ENCODE data around the gene EFCAB8. TPM values are rescaled to one million over a fixed set of nuclear protein-coding genes. Genes with fewer than 3 reads are reported as not detected.
A peak's percentile ranks its signal among the peaks of the same experiment; 100 is the strongest.

EFCAB8 gene
- polyA plus RNA-seq, 3 donors from 2014 or later, result 0.20 TPM; not detected in 2

DNA sequence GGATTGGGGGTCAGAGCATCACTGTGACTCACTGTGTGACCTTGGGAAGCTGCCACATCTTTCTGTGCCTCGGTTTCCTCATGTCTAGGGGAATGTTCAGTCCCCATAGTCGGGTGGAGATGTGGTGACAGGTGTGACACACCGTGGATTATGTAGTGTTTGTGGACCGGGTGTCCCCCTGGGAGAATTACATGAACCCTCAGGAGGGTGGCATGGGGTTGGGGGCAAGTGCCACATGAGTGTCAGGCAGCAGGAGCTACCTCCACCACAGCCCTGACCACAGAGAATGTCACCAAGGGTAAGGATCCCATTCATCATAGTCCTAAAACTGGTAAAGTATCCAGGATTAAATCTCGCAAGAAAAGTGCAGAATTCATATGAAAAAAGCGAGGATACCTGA is 122.3 kb downstream of the EFCAB8 start:
- H3K9me3 Mint-ChIP-seq, result peaks cover 0 to 5% (median 0%) of the 10 kb centered on the region in 6 donors
- H3K27me3 Mint-ChIP-seq (ENCODE audit: low read depth in 3 of 3), result peaks cover 1 to 6% (median 4%) of the 10 kb centered on the region in 3 donors
- no peaks in the 10 kb centered on the region for H3K36me3 Mint-ChIP-seq
- no peak overlapping the region for H3K4me3 Mint-ChIP-seq
- DNase-seq, result no peak
- no peak overlapping the region for H3K27ac Mint-ChIP-seq
- peaks cover 0 to 3% of the 10 kb centered on the region in 2 donors for H3K4me1 Mint-ChIP-seq

GRCh38 chr20:32982617-32983458 is 124.1 kb downstream of the EFCAB8 start:
- peak overlapping the region in 1 of 6 donors; percentile 40 for H3K27ac Mint-ChIP-seq
- H3K4me3 Mint-ChIP-seq, result no peak overlapping the region
- no peaks in the 10 kb centered on the region for H3K36me3 Mint-ChIP-seq
- no peaks in the 10 kb centered on the region for H3K4me1 Mint-ChIP-seq
- H3K27me3 Mint-ChIP-seq (ENCODE audit: low read depth in 3 of 3), result peaks cover 3 to 6% (median 3%) of the 10 kb centered on the region in 3 donors
- no peaks in the 10 kb centered on the region for H3K9me3 Mint-ChIP-seq
- no peak for DNase-seq

DNA sequence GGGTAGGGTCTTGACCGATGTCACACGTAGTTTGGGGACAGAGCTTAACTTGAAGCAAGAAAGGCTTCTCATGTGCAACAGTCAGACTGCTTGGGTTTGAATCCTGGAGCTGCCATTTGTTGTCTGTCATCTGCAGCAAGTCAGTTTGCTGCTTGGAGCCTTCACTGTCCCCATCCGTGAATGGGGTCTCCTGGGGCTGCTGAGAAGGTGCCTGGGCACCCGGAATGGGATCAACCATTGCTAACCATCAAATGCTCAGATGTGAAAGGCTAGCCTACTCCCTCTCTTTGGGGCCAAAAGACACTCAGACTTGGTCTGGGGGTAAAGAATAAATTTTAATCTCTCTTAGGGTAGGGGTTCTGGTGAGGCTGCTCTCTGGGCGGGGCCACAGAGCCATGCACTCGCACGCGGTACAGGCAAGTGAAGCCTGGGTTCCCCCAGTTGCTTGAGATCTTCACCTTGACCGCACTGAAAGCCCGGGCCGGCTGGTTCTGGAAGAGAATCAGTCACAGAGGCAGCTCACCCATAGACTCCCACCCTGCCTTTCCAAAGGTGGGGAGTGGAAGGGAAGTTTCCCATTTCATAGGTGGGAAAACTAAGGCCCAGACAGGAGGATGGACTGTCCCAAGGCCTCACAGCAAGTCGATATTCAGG is 124.9 kb downstream of the EFCAB8 start:
- DNase-seq, result no peak
- H3K27me3 Mint-ChIP-seq (ENCODE audit: low read depth in 3 of 3), result peaks cover 3 to 6% (median 3%) of the 10 kb centered on the region in 3 donors
- no peaks in the 10 kb centered on the region for H3K4me1 Mint-ChIP-seq
- no peak overlapping the region for H3K4me3 Mint-ChIP-seq
- H3K9me3 Mint-ChIP-seq, result no peaks in the 10 kb centered on the region
- H3K27ac Mint-ChIP-seq, result peak overlapping the region in 1 of 6 donors; percentile 8
- no peaks in the 10 kb centered on the region for H3K36me3 Mint-ChIP-seq

GRCh38 chr20:32984196-32984595 is 125.5 kb downstream of the EFCAB8 start:
- no peak overlapping the region for H3K4me3 Mint-ChIP-seq
- no peak for DNase-seq
- H3K27ac Mint-ChIP-seq, result no peak overlapping the region
- H3K36me3 Mint-ChIP-seq, result no peaks in the 10 kb centered on the region
- peaks cover 3 to 6% (median 3%) of the 10 kb centered on the region in 3 donors for H3K27me3 Mint-ChIP-seq (ENCODE audit: low read depth in 3 of 3)
- no peaks in the 10 kb centered on the region for H3K9me3 Mint-ChIP-seq
- H3K4me1 Mint-ChIP-seq, result no peaks in the 10 kb centered on the region

DNA sequence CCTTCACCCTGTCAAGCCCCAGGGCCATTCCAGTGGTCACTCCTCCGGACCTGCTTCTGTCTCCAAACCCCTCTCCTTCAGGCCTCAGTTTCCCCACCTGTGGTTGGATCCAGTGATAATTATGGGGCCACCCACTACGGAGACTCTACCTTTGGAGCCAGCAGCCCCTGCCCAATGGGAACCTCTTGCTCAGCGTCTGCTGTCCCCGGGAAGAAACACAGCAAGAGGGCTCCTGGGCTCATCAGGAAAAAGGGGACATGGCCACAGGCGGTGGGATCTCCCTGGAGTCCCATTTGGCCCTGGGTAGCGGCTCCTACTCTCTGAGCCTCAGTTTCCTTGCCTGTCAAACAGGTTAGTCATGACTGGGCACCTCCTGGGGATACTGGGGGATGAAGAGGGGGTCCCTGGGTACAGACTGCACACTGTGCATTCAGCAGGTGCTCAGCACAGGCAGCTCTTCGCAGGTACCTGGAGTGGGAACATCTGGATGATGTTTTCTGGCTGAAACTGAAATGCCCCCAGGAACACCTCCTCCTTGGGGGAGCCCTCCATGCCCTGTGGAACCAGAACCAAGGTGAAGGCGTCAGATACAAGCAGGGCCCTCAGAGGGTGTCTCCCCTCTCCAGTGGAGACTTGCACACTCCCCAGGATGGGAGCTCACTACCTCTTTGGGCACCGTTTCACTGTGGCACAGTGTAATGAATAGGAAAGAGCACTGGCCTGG is 126.1 kb downstream of the EFCAB8 start:
- Mint-ChIP-seq H3K27ac (no peak overlapping the region), H3K4me1 (no peaks in the 10 kb centered on the region), H3K9me3 (no peaks in the 10 kb centered on the region), H3K4me3 (no peak overlapping the region), H3K36me3 (no peaks in the 10 kb centered on the region), H3K27me3 (ENCODE audit: low read depth in 3 of 3) (peaks cover 2 to 6% (median 3%) of the 10 kb centered on the region in 3 donors)
- no peak for DNase-seq

DNA sequence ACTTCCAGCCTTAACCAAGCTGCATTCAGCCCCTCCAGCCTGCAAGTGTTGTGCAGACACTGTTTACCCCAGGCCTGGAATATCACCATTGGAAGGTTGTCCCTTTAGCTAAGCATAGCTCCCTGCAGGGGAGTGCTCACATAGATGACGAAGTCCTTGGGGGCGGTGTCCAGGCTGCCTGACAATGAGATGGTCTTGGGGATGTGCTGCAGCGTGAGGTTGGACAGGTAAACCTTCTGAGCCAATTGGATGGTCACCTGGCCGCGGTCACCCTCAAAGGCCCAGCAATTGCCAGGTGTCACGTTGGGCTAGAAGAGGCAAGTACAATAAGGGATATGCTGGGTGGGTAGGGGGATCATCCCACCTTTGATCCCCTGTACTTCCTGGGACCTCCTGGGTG is 126.9 kb downstream of the EFCAB8 start:
- DNase-seq, result no peak
- Mint-ChIP-seq H3K4me1 (no peaks in the 10 kb centered on the region), H3K36me3 (no peaks in the 10 kb centered on the region), H3K27ac (no peak overlapping the region), H3K4me3 (no peak overlapping the region), H3K9me3 (no peaks in the 10 kb centered on the region), H3K27me3 (ENCODE audit: low read depth in 3 of 3) (peaks cover 3 to 6% (median 5%) of the 10 kb centered on the region in 3 donors)

GRCh38 chr20:32986331-32986966 is 127.7 kb downstream of the EFCAB8 start:
- no peaks in the 10 kb centered on the region for H3K36me3 Mint-ChIP-seq

GRCh38 chr20:32987044-32987825 is 128.5 kb downstream of the EFCAB8 start:
- H3K27me3 Mint-ChIP-seq (ENCODE audit: low read depth in 3 of 3), result peaks cover 3 to 6% (median 5%) of the 10 kb centered on the region in 3 donors
- H3K4me1 Mint-ChIP-seq, result no peaks in the 10 kb centered on the region
- no peaks in the 10 kb centered on the region for H3K36me3 Mint-ChIP-seq
- H3K4me3 Mint-ChIP-seq, result no peak overlapping the region
- no peak overlapping the region for H3K27ac Mint-ChIP-seq
- no peaks in the 10 kb centered on the region for H3K9me3 Mint-ChIP-seq
- no peak for DNase-seq

More at GRCh38 chr20:32986331-32986966, 127.7 kb downstream of the EFCAB8 start:
- Mint-ChIP-seq H3K27ac (no peak overlapping the region), H3K4me3 (no peak overlapping the region), H3K4me1 (no peaks in the 10 kb centered on the region), H3K27me3 (ENCODE audit: low read depth in 3 of 3) (peaks cover 3 to 6% (median 5%) of the 10 kb centered on the region in 3 donors), H3K9me3 (no peaks in the 10 kb centered on the region)
- no peak for DNase-seq

DNA sequence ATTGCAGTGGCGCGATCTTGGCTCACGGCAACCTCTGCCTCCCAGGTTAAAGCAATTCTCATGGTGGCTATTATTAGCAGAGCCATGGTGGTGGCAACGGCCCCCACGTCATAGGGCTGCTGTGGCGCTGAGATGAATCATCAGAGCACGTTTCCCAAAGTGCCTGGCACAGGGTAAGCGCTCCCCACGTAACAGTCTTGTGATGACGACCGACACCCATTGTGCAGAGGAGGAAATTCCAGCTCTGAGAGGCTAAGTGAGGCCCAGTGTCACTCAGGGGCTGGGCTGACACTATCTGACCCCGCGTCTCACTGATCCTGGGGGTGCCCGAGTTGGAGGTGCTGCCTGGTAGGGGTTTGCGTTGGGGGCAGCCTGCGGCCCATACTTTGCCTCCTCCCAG is 129.3 kb downstream of the EFCAB8 start:
- Mint-ChIP-seq H3K4me1 (no peaks in the 10 kb centered on the region), H3K27ac (no peak overlapping the region), H3K4me3 (no peak overlapping the region), H3K9me3 (no peaks in the 10 kb centered on the region), H3K36me3 (no peaks in the 10 kb centered on the region), H3K27me3 (ENCODE audit: low read depth in 3 of 3) (peaks cover 0 to 5% (median 3%) of the 10 kb centered on the region in 3 donors)
- DNase-seq, result no peak

DNA sequence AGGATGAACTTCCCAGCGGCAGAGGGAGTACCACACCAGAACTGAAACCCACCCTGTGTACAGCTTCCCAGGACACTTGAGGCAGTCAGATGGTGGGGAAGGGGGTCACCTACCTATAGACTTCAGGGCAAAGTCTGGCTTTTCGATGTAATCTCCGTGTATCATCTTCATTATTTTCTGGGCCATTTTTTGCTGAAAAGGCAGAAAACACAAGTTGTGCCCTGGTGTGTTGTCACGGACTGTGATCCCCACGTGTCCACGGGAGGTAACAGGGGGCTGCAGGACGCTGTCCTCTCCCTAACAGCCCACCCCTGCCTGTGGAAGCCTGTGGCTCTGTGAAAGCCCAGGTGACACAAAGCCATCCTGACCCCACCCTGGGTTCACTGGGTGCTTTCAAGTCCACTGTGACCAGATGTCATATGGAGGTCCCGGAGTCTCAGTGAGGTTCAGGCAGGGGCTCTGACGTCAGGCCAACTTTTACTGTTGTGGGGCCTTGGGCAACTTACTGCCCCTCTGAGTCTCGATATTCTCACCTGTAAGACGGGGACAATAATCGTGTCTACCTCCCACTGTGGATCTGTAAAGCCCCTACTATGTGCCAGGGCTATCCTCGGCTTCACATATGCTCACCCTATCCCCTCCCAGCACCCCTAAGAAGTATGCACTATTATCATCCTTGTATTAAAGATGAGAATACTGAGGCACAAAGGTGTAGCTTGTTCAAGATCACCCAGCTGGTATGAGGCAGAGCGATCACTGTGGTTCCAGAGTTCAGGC is 131.0 kb downstream of the EFCAB8 start:
- H3K4me3 Mint-ChIP-seq, result no peak overlapping the region
- H3K36me3 Mint-ChIP-seq, result no peaks in the 10 kb centered on the region
- H3K27me3 Mint-ChIP-seq (ENCODE audit: low read depth in 3 of 3), result peaks cover 0 to 6% (median 5%) of the 10 kb centered on the region in 3 donors
- H3K4me1 Mint-ChIP-seq, result no peaks in the 10 kb centered on the region
- DNase-seq, result no peak
- H3K27ac Mint-ChIP-seq, result peak overlapping the region in 1 of 6 donors; percentile 22
- no peaks in the 10 kb centered on the region for H3K9me3 Mint-ChIP-seq

DNA sequence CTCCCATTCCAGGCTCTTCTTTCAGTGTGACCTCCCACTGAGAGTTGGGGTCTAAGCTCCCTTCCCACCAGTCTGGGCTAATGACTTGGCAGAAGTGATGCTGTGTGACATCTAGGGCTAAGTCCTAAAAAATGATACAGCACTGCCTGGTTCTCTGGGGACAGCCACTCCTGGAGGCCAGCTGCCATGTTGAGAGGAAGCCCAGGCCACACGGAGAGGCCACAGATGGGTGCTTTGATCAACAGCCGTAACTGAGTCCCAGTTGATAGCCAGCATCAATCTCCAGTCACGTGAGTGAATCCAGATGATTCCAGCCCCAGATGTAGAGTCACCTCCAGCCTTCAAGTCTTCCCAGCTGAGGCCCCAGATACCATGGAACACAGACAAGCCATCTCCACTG is 131.7 kb downstream of the EFCAB8 start:
- H3K27me3 Mint-ChIP-seq (ENCODE audit: low read depth in 3 of 3), result peaks cover 0 to 5% (median 4%) of the 10 kb centered on the region in 3 donors
- no peaks in the 10 kb centered on the region for H3K36me3 Mint-ChIP-seq
- no peaks in the 10 kb centered on the region for H3K9me3 Mint-ChIP-seq
- no peak overlapping the region for H3K4me3 Mint-ChIP-seq
- no peak for DNase-seq
- H3K27ac Mint-ChIP-seq, result no peak overlapping the region
- H3K4me1 Mint-ChIP-seq, result no peaks in the 10 kb centered on the region

GRCh38 chr20:32991383-32991782 is 132.7 kb downstream of the EFCAB8 start:
- H3K27me3 Mint-ChIP-seq (ENCODE audit: low read depth in 3 of 3), result peaks cover 0 to 4% (median 4%) of the 10 kb centered on the region in 3 donors
- no peak overlapping the region for H3K4me3 Mint-ChIP-seq
- H3K9me3 Mint-ChIP-seq, result no peaks in the 10 kb centered on the region
- no peak for DNase-seq
- H3K27ac Mint-ChIP-seq, result no peak overlapping the region
- no peaks in the 10 kb centered on the region for H3K4me1 Mint-ChIP-seq
- no peaks in the 10 kb centered on the region for H3K36me3 Mint-ChIP-seq

Measured in immature natural killer cell (primary cell).